ENCODE data around the gene RNU11.
"Not testable (repeated sequence)": the region's sequence is repeated elsewhere in the genome, so short reads cannot be mapped to it uniquely, and the experiment has no call there.

RNU11 gene

DNA sequence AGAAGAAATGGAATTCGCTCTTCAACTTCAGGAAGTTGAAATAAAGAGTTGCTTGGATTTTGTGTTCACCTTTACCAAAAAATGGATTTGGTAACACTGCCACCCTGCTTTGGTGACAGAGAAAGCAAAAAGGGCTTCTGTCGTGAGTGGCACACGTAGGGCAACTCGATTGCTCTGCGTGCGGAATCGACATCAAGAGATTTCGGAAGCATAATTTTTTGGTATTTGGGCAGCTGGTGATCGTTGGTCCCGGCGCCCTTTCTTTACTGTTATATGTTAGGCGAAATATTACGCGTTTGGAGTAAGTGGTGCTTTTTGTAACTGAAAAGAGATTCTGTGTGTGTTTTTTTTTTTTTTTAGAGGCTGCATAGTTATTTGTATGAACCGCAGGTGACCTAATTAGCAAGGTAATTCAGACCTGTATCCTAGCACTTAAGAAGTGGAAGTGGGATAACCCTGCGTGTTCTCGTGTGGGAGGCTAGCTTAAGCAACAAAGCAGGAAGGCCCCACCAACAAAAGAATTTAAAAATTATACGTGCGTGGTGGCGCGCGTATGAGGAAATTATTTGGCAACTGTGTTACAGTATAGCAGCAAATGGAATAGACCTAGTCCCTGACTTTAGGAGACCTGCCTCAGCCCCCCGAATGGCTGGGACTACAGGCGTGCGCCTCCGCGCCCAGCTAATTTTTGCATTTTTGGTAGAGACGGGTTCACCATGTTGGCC is at the start of gene RNU11:
Gene RNU11, plus strand, starts transcription at position 127 of the 725 bp plus-strand sequence.
- peak; percentile 90 to 95 for DNase-seq

DNA sequence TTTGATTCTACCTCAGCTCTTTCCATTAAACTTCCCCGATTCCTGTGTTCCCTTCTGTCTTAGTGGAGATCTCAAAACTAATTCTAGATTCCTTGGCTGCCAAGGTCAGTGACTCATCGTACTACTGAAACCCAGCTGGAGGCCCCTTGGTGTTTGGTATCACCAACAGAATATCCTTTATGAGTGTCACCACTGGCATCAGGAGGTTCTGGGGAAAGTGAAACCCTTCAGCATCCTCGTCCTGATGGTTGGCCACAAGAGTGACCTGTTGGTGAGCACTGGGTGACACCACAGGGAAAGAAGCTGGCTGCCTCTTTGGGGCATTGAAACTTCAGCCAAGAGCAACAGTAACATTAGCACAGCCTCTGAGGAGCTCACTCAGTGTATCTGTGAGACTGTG is 46.7 kb upstream of the RNU11 start:
- DNase-seq = no peak

GRCh38 chr1:28602536-28603439 is 45.6 kb upstream of the RNU11 start:
- peak; percentile 26 to 70 for DNase-seq

DNA sequence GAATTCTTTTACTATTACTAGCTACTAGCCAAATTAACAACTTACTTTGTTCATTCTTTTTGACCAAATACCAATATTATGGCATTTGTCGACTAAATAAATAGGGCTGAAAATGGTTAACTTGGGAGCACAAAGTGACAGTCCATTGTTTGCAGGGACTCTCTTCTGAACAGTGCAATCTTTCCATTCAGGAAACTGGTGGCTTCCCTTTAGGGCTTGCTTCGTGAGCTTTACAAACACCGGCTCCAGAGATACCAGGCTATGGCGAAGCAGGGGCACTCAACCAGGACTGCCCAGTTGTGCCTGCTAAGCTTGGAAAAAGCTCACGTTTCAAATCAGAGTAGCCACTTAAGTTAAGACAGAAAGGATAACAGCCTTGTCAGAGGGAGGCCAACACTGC is 44.0 kb upstream of the RNU11 start:
- DNase-seq = no peak

- no peak for DNase-seq
Observed at GRCh38 chr1:28604962-28605361, 43.4 kb upstream of the RNU11 start.

GRCh38 chr1:28606771-28607170 is 41.6 kb upstream of the RNU11 start:
- DNase-seq = no peak

- DNase-seq = no peak
Observed at GRCh38 chr1:28613175-28613574, 35.2 kb upstream of the RNU11 start.

DNA sequence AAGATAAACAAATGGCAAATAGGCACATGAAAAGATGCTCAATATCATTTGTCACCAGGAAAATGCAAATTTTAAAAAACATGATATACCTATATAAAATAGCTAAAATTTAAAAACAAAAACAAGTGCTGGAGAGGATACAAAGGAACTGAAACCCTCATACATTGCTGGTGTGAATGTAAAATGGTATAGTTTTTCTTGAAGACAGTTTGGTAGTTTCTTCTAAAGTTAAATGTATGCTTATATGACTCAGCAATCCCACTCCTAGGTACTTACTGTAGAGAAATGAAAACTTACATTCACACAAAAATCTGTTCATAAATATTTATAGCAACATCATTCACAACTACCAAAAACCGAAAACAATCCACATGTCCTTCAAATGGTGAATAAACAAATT is 16.7 kb upstream of the RNU11 start:
- DNase-seq = no peak

DNA sequence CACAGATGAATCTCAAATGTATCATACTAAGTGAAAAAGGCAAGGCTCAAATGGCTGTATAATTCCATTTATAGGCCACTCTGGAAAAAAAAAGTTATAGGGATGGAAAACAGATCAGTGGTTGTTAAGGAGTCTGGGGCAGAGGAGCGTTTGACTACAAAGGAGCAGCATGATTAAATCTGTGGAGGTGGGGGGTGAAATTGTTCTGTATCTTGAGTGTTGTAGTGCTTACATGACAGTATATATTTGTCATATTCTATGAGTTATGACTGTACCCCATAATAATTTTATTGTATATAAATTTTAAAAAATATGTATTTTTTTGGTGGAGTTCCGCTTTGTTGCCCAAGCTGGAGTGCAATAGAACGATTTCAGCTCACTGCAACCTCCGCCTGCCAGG is 15.8 kb upstream of the RNU11 start:
- DNase-seq = no peak

DNA sequence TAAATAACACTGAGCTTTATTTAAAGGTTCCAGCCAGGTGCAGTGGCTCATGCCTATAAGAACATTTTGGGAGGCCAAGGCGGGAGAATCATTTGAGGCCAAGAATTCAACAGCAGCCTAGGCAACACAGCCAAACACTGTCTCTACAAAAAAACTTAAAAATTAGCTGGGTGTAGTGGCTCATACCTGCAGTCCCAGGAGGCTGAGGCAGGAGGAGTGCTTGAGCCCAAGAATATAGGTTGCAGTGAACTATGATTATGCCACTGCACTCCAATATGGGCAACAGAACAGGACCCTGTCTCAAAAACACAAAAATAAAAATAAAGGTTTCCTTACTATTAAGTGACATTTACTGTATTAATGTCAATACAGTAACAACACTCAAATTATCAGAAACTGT is 7.6 kb upstream of the RNU11 start:
- no peak for DNase-seq

DNA sequence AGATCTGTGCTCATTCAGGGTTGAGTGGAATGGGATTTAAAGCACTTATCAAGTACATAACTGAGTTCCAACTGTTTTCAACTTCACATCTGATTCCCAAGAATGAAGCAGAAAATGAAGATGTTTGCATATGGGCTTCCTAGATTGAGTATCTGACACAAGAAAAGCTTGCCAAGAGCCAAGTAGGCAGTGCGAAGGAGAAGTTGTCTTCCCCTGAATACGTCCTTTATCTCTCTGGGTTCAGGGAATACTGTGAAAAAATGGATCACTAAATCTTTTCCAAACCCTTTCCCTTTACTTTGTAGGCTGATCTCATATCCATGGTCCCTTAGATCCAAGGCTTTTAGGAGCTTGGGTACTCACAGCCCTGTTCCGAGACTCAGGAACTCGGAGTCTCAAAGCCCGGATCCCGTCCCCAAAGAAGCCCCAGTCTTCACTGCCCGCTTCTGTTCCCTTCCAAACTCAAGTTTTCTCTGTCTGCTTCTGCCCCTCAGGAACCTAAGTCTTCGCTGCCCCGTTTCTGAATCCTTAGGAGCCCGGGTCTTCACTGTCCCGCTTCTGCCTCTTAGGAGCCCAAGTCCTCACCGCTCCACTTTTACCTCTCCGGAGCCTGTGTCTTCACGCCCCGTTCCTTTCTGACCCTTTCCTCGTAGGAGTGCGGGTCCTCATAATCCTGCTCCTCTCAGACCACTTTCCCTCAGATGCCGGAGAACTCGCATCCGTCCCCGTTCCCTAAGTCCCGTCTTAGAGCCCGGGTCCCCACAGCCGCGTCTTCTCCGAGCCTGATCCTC is 6.1 kb upstream of the RNU11 start:
- no peak for DNase-seq

- peak; percentile 79 to 96 for DNase-seq
Observed at GRCh38 chr1:28642847-28643635, 5.4 kb upstream of the RNU11 start, which contains the start of gene TAF12. Gene TAF12 (minus strand): TSS chr1:28643067. CDS start chr1:28622081, 20,986 bp downstream.

- DNase-seq = no peak
Observed at GRCh38 chr1:28644494-28644893, 3.9 kb upstream of the RNU11 start.

DNA sequence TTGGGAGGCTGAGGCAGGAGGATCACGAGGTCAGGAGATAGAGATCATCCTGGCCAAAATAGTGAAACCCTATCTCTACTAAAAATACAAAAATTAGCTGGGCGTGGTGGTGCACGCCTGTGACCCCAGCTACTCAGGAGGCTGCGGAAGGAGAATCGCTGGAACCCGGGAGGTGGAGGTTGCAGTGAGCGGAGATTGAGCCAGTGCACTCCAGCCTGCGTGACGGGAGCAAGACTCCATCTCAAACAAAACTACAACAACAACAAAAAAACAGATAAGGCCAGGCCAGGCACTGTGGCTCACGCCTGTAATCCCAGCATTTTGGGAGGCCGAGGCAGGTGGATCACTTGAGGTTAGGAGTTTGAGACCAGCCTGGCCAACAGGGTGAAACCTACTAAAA is 3.0 kb upstream of the RNU11 start:
- not testable (repeated sequence) for DNase-seq

DNA sequence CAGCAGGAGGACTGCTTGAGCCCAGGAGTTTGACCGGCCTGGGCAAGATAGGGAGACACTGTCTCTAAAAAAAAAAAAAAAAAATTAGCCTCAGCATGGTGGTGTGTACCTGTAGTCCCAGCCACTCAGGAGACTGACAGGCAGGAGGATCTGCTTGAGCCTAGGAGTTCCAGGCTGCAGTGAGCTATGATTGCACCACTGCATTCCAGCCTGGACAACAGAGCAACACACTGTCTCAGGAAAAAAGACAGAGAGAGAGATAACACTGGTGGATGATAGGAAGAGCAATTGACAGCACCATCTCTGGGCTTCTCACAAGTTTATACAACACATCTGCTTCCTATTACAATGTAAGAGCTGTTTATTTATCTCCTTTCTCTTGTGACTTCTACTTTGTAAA is 2.4 kb upstream of the RNU11 start:
- DNase-seq = no peak

- peak; percentile 88 to 92 for DNase-seq
Observed at GRCh38 chr1:28648008-28648473, 359 bp upstream of the RNU11 start.

- DNase-seq = not testable (repeated sequence)
Observed at GRCh38 chr1:28653063-28653462, 4.7 kb downstream of the RNU11 start.

- peak in 1 of 2 experiments; percentile 39 for DNase-seq
Observed at GRCh38 chr1:28653870-28654269, 5.5 kb downstream of the RNU11 start.

- not testable (repeated sequence) for DNase-seq
Observed at GRCh38 chr1:28655448-28656311, 7.3 kb downstream of the RNU11 start.

- no peak for DNase-seq
Observed at GRCh38 chr1:28656335-28656734, 7.9 kb downstream of the RNU11 start.

DNA sequence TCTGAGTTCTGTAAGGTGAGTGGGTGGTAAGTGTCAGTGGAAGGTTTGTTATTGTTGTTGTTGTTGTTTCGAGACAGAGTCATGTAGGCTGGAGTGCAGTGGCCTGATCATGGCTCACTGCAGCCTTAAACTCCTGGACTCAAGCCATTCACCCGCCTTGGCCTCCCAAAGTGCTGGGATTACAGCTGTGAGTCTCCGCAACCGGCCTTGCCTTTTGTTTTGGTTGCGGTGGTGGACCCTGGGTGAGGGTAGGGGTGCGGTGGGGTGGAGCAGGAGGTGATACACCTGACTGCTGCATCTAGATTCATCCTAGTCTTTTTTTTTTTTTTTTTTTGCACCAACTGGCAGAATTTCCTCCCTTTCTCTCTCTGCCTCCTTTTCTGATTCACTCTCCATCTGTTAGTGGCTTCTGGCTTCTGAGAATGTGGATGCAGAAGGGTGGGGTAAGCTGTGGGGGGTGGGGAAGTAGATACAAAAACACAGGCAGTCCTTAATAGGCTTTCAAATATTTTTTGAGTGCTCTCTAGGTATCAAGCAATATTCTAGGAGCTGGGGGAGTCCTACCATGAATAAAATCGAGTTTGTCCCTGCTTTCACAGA is 15.6 kb downstream of the RNU11 start:
- DNase-seq = peak; percentile 40 to 67
